Dedifferentiated amniotic fluid mesenchymal stem cell (primary cell): Measurements from ENCODE around the gene ANLN.
"Not testable (repeated sequence)": the region's sequence is repeated elsewhere in the genome, so short reads cannot be mapped to it uniquely, and the experiment has no call there.

Experiments
- DNase-seq: peaks from one replicate; pipeline ENCODE4 v3.0.0-alpha.2; 2016; ENCODE audit errors: extremely low spot score

Gene ANLN

GRCh38 chr7:36378555-36378954 is 11.1 kb upstream of the ANLN start:
- DNase-seq, result not testable (repeated sequence)

DNA sequence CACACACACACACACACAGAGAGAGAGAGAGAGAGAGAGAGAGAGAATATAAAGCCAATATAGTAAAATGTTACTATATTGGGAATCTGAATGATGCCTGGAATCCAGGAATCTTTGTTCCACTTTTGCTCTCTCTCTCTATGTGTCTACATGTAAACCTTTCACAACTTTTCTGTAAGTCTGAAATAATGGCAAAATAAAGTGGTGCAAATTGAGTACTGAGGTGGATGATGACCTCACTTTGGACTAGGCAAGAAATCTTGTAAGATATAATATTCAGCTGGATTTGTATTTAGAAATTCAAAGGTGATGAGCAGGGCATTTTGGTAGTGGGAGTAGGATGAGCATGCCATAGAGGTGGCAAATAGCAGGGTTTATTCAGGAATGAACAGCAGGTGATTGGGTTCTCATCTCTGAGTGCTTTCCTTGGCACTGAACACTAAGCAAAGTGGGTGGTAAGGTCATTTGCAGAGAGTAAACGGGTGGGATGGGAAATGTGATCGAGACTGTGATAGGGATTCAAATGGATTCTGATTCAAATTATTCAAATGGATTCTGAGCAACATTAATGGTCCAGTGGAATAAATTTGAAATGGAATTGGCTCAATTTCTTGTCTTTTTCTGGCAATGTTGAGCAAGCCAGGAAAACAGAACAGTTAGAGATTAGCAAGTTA is 9.7 kb upstream of the ANLN start:
- no peak for DNase-seq

- DNase-seq, result no peak
These were observed 8.6 kb upstream of the ANLN start for GRCh38 chr7:36381056-36381455.

GRCh38 chr7:36383284-36383683 is 6.4 kb upstream of the ANLN start:
- DNase-seq, result not testable (repeated sequence)

GRCh38 chr7:36385646-36386045 is 4.0 kb upstream of the ANLN start:
- not testable (repeated sequence) for DNase-seq

- DNase-seq, result no peak
These were observed 2.0 kb upstream of the ANLN start for GRCh38 chr7:36387435-36388231.

- no peak for DNase-seq
These were observed 1.2 kb upstream of the ANLN start for GRCh38 chr7:36388423-36388822.

DNA sequence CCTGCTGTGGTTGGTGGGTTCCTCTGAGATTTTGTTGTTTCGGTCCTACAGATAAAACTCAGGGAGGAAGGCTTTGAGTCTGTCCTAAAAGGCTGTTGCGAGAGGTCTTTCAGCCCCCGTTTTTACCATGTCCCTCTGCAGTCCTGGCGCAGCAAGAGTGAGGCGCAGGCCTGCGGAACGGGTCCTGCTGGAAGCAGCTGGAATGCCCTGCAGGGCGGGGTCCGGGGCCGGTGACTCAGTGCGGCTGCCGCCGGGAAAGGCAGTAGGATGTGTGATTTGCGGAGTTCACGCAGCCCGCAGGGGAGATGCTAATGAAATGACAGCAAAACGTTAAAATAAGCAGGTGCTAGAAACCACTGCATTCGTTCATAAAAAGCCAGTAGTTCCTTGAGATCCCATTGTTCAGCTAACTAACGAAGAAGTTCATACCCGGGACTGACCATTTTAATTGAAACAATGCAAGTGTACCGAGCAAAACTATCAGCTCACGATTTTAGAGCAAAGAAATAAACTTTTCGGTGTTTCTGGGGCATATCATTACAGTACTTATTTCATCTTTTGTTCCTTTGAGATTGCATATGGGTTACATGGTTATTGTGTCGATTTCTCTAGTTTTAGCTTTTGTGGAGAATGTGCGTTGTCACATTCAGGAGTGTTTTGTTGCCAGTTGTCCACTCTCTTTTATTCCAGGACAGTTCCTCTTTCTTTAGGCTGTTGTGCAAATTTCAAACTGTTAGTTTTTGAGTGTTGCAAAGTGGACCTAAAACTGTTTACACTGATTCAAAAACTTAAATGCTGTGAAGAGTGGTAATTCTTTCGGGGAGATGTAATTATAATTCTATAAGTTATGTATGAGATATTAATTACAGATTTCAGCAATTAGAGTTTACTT is 783 bp downstream of the ANLN start:
- DNase-seq, result peak; percentile 77

- DNase-seq, result no peak
These were observed 2.0 kb downstream of the ANLN start for GRCh38 chr7:36391436-36392198.

- DNase-seq, result no peak
These were observed 4.2 kb downstream of the ANLN start for GRCh38 chr7:36393826-36394225.

- no peak for DNase-seq
These were observed 5.7 kb downstream of the ANLN start for GRCh38 chr7:36395171-36395894.

GRCh38 chr7:36396150-36396549 is 6.5 kb downstream of the ANLN start:
- no peak for DNase-seq

GRCh38 chr7:36400036-36400435 is 10.4 kb downstream of the ANLN start:
- no peak for DNase-seq

DNA sequence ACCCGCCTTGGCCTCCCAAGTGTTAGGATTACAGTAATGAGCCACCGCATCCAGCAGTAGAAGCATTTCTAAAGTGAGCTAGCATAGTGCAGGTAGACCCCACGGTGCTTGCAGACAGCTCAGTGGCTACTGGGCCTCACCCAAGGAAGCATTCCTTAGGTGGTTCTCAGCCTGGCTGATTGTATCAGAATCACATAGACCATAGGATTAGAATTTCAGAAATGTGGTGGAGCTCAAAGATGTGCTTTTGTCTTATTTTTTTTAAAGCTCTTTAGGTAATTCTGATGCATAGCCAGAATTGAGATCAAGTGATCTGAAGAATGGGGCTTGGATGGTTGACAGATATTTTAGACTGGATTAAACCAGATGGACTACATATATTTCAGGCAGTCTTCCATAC is 10.9 kb downstream of the ANLN start:
- DNase-seq, result no peak

- DNase-seq, result no peak
These were observed 13.8 kb downstream of the ANLN start for GRCh38 chr7:36403452-36403851.

DNA sequence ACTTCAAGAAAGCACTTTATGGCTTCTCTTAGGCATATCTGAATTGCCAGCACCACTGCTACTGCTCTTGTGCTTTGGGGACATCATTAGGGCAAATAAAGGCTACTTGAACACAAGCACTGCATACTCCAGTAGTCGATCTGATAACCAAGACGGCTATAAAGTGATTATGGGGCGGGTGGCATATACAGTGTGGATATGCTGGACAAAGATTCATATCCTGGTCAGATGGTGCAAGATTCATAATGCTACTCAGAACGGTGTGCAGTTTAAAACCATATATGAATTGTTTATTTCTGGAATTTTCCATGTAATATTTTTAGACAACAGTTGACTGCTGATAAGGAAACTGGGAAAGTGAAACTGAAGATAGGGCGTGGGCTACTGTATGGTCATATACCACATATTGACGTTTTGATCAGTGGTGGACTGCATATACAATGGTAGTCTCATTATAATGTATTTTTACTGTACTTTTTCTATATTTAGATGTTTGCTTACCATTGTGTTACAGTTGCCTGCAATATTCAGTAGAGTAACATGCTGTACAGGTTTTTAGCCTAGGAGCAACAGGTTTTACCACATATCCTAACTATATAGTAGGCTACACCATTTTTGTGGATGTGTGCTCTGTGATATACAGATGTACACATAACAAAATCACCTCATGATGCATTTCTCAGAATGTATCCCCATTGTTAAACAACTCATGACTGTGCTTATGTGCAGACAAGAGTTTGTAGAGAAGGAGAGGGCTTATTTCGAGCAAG is 15.2 kb downstream of the ANLN start:
- no peak for DNase-seq

DNA sequence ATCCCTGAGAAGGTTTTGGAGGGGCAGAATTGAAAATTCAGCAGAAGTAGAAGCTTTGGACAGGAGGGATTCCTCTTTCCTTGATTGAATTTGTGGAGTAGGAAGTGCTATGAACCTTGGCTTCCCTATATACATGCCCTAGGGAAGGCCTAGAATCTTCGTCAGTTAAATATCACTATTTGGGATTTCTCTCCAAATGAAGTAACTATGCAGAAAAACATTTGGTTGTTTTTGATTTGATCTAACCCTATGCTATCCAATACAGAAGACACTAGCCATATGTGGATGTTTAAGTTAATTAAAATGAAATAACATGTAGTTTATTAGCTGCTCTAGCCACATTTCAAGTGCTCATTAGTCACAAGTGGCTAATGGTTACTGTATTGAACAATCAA is 15.7 kb downstream of the ANLN start:
- DNase-seq, result no peak

DNA sequence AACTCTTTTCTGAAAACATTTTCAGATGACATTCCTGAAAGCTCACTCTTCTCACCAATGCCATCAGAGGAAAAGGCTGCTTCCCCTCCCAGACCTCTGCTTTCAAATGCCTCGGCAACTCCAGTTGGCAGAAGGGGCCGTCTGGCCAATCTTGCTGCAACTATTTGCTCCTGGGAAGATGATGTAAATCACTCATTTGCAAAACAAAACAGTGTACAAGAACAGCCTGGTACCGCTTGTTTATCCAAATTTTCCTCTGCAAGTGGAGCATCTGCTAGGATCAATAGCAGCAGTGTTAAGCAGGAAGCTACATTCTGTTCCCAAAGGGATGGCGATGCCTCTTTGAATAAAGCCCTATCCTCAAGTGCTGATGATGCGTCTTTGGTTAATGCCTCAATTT is 16.5 kb downstream of the ANLN start:
- no peak for DNase-seq

- no peak for DNase-seq
These were observed 18.2 kb downstream of the ANLN start for GRCh38 chr7:36407636-36408550.
